Vagina (tissue), 2 donors: ENCODE data around the gene GGTA1. TPM values are rescaled to one million over a fixed set of nuclear protein-coding genes. Genes with fewer than 3 reads are reported as not detected.

Experiments used
- DNase-seq, 2 donors: peaks; one replicate each; pipeline ENCODE4 v3.0.0-alpha.2; 2017; ENCODE audit errors: extremely low spot score in 2 of 2
- H3K27ac ChIP-seq: fragments of 200-600 bp; sonication (generic); one replicate; pipeline ENCODE4 v1.5.1; 2019
- H3K27me3 ChIP-seq: fragments of 200-600 bp; sonication (generic); one replicate; pipeline ENCODE4 v1.5.1; 2019
- H3K36me3 ChIP-seq, 2 donors: fragments of 200-600 bp; sonication (generic); one replicate each; pipeline ENCODE4 v1.5.1; 2017 to 2019
- H3K4me1 ChIP-seq: fragments of 200-600 bp; sonication (generic); one replicate; pipeline ENCODE4 v1.5.1; 2019
- H3K4me3 ChIP-seq, 2 donors: fragments of 200-600 bp; sonication (generic); 1 replicate in 1 of 2; 2 replicates in 1 of 2; pipeline ENCODE4 v1.5.1; 2016 to 2019
- H3K9me3 ChIP-seq: fragments of 200-600 bp; sonication (generic); one replicate; pipeline ENCODE4 v1.5.1; 2019
- POLR2A ChIP-seq, 2 donors: fragments of 450-650 bp; IDR thresholded peaks; one replicate each; pipeline ENCODE4 v1.6.1; 2017; ENCODE audit warnings: antibody characterized with exemption in 2 of 2, mild to moderate bottlenecking in 2 of 2, moderate library complexity in 2 of 2
- POLR2AphosphoS5 ChIP-seq, 2 donors: sonication (generic); formaldehyde crosslinking; IDR thresholded peaks; one replicate each; pipeline ENCODE4 v1.9.0; 2017; ENCODE audit warnings: antibody characterized with exemption in 2 of 2, mild to moderate bottlenecking in 2 of 2, low read depth in 1 of 2; ENCODE audit not compliant: insufficient read depth in 1 of 2
- intact Hi-C: fragments of 100-400 bp; cut with DNase I; formaldehyde crosslinking; loops from one replicate; pipeline ENCODE4 v1.15.1; 2023
- total RNA-seq: library from RNA; depleted of rRNA; stranded (reverse); fragments of >200 nt; gene quantifications from one replicate; pipeline ENCODE4 v1.2.3, GENCODE V29; 2016
- TF ChIP-seq, protein P1 (sequence below), 3 experiments: fragments of 450-650 bp in 2 of 3; fragments of 200-600 bp in 1 of 3; sonication (generic) in 1 of 3; IDR thresholded peaks; one replicate each; pipeline ENCODE4 v1.5.1; 2017 to 2019; ENCODE audit warnings: antibody characterized with exemption in 3 of 3, mild to moderate bottlenecking in 2 of 3, moderate library complexity in 2 of 3

Gene GGTA1
- total RNA-seq, 1 donor from 2014 or later: 18.4 TPM

- no peaks in the 10 kb centered on the region for H3K36me3 ChIP-seq
- intact Hi-C loops: no loop called here
- no peak for DNase-seq
- TF ChIP-seq POLR2A (IDR thresholded peaks at IDR 0.05): no peak
- TF ChIP-seq POLR2AphosphoS5 (IDR thresholded peaks at IDR 0.05; ENCODE audit: insufficient read depth in 1 of 2, low read depth in 1 of 2): no peak
- H3K4me3 ChIP-seq: no peak overlapping the region
- H3K27me3 ChIP-seq: no peaks in the 10 kb centered on the region
- H3K4me1 ChIP-seq: peaks cover 7% of the 10 kb centered on the region
- no peak overlapping the region for H3K27ac ChIP-seq
- no peaks in the 10 kb centered on the region for H3K9me3 ChIP-seq
Measured at GRCh38 chr9:121454972-121455371, 44.7 kb downstream of the GGTA1 start.

DNA sequence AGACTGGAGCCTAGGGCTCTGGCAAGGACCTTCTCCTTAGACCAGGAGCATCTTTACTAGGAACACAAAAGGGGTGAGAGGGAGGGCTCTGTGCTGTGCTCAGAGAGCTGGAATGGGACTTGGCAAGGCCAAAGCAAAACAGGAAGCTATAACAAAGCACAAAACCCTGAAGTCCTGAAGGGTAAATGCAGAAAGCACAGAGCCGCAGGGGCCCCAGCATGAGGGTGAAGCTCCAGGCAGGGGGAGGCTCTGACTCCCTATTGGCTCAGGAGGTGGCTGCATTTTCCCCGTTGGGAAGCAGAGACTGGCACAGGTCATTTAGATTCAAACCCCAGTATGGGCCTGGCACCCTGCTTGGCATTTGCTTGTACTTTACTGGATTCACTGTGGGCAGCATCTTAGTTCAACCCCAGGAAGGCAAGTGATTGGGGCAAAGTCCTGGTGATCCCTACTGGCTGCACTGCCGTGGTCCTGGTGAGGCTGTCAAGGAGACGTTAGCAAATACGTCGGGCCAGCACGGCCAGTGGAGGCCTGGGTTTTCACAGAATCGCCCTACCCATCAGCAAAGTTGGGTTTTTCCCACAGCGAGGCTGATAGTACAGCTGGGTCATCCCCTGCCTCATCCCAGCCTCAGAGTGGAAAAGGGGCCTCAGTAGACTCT lies 46.3 kb downstream of the GGTA1 start:
- no peak overlapping the region for H3K27ac ChIP-seq

DNA sequence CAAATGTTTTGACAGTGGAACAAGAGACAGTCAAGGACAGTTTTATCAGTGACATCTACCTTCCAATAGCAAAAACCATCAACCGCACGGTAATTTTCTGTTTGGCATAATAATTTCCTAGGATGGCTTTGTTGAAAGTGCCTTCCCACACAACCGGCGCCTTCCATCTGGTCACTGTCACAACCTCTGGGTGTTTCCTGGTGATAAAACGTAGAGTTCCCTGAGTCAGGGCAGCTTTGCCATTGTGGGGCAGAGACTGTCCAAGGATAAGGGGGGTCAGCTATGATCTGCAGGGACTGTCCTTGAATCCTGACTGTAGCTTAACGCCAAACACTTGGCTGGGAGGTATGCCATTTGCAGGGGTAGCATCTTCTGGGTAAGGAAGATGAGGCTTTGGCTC lies 47.6 kb downstream of the GGTA1 start:
- no peaks in the 10 kb centered on the region for H3K27me3 ChIP-seq
- TF ChIP-seq, protein P1, sequence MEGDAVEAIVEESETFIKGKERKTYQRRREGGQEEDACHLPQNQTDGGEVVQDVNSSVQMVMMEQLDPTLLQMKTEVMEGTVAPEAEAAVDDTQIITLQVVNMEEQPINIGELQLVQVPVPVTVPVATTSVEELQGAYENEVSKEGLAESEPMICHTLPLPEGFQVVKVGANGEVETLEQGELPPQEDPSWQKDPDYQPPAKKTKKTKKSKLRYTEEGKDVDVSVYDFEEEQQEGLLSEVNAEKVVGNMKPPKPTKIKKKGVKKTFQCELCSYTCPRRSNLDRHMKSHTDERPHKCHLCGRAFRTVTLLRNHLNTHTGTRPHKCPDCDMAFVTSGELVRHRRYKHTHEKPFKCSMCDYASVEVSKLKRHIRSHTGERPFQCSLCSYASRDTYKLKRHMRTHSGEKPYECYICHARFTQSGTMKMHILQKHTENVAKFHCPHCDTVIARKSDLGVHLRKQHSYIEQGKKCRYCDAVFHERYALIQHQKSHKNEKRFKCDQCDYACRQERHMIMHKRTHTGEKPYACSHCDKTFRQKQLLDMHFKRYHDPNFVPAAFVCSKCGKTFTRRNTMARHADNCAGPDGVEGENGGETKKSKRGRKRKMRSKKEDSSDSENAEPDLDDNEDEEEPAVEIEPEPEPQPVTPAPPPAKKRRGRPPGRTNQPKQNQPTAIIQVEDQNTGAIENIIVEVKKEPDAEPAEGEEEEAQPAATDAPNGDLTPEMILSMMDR (IDR thresholded peaks at IDR 0.05): no peak
- TF ChIP-seq POLR2A (IDR thresholded peaks at IDR 0.05) (no peak), POLR2AphosphoS5 (IDR thresholded peaks at IDR 0.05; ENCODE audit: insufficient read depth in 1 of 2, low read depth in 1 of 2) (no peak)

More for the DNA sequence above, 46.3 kb downstream of the GGTA1 start:
- Histone ChIP-seq H3K9me3 (no peaks in the 10 kb centered on the region), H3K4me1 (peaks cover 7% of the 10 kb centered on the region), H3K4me3 (no peak overlapping the region), H3K27me3 (no peaks in the 10 kb centered on the region), H3K36me3 (no peaks in the 10 kb centered on the region)
- intact Hi-C loops: no loop called here
- TF ChIP-seq POLR2A (IDR thresholded peaks at IDR 0.05) (no peak), POLR2AphosphoS5 (IDR thresholded peaks at IDR 0.05; ENCODE audit: insufficient read depth in 1 of 2, low read depth in 1 of 2) (no peak)
- TF ChIP-seq, protein P1 (IDR thresholded peaks at IDR 0.05): no peak
- no peak for DNase-seq

DNA sequence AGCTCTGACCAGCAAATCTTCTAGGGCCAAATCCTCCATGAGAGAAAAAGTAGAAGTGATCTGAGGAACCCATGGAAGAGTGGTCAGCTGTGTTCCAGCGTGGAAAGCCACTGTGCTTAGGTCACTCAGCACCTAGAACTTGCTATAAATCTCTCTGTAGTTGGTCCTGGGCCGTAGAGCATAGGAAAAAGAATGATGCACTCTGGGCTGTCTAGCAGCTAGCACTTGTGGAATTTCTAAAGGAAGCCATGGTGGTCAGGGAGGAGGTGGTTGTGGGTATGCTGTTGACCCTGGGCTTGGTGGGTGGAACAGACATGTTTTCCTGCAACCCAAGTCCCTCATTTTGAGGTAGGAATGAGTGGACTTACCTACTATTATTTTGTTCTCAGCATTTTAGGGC lies 48.1 kb downstream of the GGTA1 start:
- DNase-seq: no peak
- TF ChIP-seq, protein P1 (IDR thresholded peaks at IDR 0.05): no peak
- TF ChIP-seq POLR2AphosphoS5 (IDR thresholded peaks at IDR 0.05; ENCODE audit: insufficient read depth in 1 of 2, low read depth in 1 of 2): no peak
- no peak for TF ChIP-seq POLR2A (IDR thresholded peaks at IDR 0.05)
- no peak overlapping the region for H3K27ac ChIP-seq
- no peaks in the 10 kb centered on the region for H3K36me3 ChIP-seq
- no peak overlapping the region for H3K4me3 ChIP-seq
- no peaks in the 10 kb centered on the region for H3K27me3 ChIP-seq
- peaks cover 7% of the 10 kb centered on the region for H3K4me1 ChIP-seq
- H3K9me3 ChIP-seq: no peaks in the 10 kb centered on the region
- intact Hi-C loops: no loop called here

More for the DNA sequence above, 47.6 kb downstream of the GGTA1 start:
- Histone ChIP-seq H3K4me3 (no peak overlapping the region), H3K4me1 (peaks cover 7% of the 10 kb centered on the region), H3K27ac (no peak overlapping the region), H3K36me3 (no peaks in the 10 kb centered on the region), H3K9me3 (no peaks in the 10 kb centered on the region)
- no peak for DNase-seq
- intact Hi-C loops: no loop called here

GRCh38 chr9:121450241-121450640 lies 49.4 kb downstream of the GGTA1 start:
- H3K4me1 ChIP-seq: peaks cover 7% of the 10 kb centered on the region
- H3K36me3 ChIP-seq: no peaks in the 10 kb centered on the region
- H3K4me3 ChIP-seq: no peak overlapping the region
- peak overlapping the region; percentile 1 for H3K27ac ChIP-seq
- no peaks in the 10 kb centered on the region for H3K27me3 ChIP-seq
- intact Hi-C loops: no loop called here
- DNase-seq: no peak
- no peak for TF ChIP-seq POLR2A (IDR thresholded peaks at IDR 0.05)
- peak in 1 of 2 donors; percentile 34 for TF ChIP-seq POLR2AphosphoS5 (IDR thresholded peaks at IDR 0.05; ENCODE audit: insufficient read depth in 1 of 2, low read depth in 1 of 2)
- no peaks in the 10 kb centered on the region for H3K9me3 ChIP-seq

- intact Hi-C loops: no loop called here
- Histone ChIP-seq H3K27me3 (no peaks in the 10 kb centered on the region), H3K27ac (peak overlapping the region; percentile 1), H3K9me3 (no peaks in the 10 kb centered on the region), H3K36me3 (no peaks in the 10 kb centered on the region), H3K4me1 (peaks cover 7% of the 10 kb centered on the region), H3K4me3 (no peak overlapping the region)
- TF ChIP-seq POLR2AphosphoS5 (IDR thresholded peaks at IDR 0.05; ENCODE audit: insufficient read depth in 1 of 2, low read depth in 1 of 2): no peak
- TF ChIP-seq, protein P1 (IDR thresholded peaks at IDR 0.05): no peak
- no peak for TF ChIP-seq POLR2A (IDR thresholded peaks at IDR 0.05)
- no peak for DNase-seq
Measured at GRCh38 chr9:121449786-121450185, 49.9 kb downstream of the GGTA1 start.
